GM21737 (cell line): ENCODE measurements around the gene BCL2L15.

Experiments used
- ATAC-seq: cut with Tn5 transposase; IDR thresholded peaks from one replicate; pipeline ENCODE4 v1.9.1; 2021; ENCODE audit warnings: mild to moderate bottlenecking, moderate library complexity; ENCODE audit not compliant: unreplicated experiment

Gene BCL2L15

DNA sequence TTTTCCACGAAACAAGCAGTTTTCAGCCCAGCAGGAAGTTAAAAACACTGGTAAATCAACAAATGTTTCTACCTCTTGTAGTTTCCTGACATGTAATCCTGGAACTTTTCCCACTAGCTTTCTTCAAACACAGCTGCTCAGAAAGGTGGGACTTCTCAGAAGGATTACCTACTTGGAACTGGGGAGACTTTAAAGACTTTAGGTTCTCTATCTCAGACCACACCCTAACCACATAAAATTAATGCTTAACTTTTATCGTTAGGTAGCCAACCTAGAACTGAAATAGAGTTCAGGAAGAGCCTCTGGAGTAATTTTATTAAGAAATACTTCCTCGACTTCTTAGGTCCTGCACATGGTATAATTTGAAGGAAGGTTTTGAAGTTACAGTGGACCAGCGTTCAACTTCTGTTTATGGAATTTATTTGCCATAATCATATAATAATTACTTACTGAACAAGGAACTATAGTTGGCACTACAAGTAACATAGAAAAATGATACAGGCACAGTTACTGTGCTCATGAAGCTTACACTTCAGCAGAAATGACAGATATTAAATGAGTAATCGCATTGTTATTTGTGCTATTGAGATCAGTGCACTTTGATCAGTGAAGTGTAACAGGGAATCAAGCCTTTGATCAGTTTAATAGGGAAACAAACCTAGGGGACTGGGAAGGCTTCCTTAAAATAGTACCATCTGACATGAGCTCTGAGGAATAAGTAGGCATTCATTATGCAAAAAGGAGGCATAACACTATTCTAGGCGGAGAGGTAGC, at the start of gene BCL2L15:
Gene BCL2L15 (minus strand): TSS at position 180 of the 774 bp plus-strand sequence. CDS start 206 bp downstream, outside the sequence.
- no peak for ATAC-seq

DNA sequence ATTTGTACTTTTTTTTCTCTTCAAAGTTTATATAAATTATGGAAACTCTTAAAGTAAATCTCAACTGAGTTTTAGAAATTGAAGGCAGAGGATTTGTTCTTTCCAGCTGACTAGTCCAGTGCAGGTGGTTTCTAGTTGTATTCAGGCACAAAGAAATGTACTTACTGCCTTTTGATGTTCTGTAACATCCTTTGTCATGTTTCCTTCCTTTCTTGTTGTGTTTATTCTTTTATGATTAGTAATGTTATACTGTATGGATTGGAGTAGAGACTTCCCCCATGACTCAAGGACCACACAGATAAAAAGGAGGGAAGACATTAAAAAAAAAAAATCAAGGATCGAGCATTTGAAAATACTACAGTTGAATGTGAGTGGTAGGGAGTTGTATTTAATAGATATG, 49.8 kb upstream of the BCL2L15 start:
- no peak for ATAC-seq

DNA sequence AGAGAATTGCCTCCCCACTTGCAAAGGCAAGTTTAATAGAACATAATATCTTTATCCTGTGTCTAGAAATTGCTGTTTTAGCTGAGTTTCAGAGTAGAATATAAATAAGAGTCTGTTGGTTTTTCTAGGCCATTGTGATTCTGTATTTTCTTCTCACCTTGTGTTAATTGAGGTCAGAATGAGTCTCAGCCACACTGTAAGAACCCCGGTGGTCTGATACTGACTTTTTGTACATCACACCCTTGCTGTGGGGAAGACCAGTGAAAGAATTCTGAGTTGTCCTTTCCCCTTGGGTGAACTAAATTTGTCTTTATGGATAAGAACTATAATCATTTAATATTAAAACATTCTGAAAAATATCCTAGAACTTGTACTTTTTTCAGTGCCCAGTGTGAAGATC, 48.6 kb upstream of the BCL2L15 start:
- no peak for ATAC-seq

DNA sequence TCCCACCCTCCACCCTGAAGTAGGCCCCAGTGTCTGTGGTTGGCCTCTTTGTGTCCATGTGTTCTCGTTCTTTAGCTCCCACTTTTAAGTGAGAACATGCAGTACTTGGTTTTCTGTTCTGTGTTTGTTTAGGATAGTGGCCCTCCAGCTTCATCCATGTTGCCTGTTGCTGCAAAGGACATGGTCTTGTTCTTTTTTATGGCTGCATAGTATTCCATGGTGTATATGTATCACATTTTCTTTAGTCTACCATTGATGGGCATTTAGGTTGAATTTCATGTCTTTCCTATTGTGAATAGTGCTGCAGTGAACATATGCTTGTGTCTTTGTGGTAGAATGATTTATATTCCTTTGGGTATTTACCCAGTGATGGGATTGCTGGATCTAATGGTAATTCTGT, 47.8 kb upstream of the BCL2L15 start:
- ATAC-seq, result no peak

DNA sequence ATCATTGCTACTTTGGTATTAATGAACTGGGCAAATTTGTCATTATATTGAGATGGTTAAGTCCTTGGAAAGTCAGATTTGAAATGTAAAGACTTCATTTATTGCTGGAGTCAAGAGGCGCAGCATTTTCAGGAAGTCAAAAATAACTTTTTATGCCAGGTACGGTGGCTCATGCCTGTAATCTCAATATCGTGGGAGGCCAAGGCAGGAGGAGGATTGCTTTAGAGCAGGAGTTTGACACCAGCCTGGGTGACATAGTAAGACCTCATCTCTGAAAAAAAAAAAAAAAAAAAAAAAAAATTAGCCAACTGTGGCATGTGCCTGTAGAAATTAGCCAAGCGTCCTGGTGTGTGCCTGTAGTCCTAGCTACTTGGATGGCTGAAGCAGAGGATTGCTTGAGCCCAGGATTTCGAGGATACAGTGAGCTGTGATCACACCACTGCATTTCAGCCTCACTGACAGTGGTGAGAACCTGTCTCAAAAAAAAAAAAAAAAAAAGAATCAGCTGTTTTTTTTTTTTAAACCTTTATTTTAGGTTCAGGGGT, 47.2 kb upstream of the BCL2L15 start:
- no peak for ATAC-seq

DNA sequence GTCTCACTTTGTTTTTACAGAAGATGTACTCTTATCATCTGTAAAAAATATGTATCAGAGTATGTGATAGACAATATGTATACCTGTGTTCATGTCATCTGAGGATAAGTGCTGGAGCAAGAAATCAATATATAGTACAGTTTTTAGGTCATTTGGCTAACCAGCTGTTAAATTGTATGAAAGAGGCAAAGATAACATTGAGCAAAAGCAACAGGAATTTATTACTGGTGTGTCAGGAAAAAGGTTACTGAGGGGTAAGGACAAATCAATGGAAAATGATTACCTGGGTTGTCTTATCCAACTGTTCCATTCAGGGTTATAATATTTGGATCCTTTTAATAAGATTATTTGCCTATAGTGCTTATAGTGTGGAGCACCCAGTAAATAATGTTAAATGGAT, 46.6 kb upstream of the BCL2L15 start:
- no peak for ATAC-seq

DNA sequence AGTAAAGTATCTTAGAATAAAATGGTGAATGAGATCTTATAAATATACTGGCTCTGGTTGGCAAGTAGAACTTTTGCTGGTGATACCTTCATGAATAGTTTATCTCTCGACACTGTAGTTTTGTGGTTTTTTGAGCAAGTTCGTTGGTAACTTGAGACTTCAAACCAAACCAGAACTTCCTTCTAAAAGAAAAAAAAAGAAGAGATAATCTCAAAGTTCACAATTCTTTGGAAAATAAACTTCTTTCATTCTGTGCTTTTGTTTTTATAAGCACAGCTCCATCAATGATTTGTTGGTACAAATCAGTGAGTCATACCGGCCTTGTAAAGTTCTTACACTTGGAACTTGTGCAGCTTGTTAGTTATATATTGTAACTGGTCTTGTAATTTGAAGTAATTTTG, 44.1 kb upstream of the BCL2L15 start:
- no peak for ATAC-seq

DNA sequence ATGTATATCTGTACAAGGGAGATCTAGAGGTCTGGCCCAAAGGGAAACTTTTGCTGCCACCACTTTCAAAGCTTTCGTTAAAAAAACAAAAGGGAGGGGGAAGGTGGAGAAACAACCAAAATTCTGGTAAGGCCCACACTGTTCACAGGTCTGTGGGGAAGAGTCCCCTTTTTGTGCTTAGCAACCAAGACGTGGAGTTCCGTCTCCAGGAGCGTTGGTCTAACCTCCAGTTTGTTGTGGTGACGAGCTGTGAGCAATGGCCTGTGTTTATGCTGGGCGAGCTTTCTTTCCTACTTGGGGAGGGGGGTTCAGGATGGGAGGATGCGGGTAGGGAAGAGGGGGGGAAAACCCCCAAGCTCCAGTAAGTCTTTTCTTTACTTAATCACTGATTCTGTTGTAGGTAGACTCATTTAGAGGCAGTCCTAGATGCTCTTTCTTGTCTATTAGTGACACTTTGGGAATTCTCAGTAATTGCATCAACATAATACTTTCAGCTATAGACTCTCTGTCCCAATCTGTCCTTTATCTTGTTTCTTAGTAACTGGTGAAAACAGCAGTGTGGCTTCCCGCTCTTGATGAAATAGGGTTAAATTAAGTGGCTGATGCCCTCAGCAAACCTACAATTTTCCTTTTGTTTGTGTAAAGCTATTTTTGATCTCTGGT, 43.2 kb upstream of the BCL2L15 start:
- ATAC-seq, result no peak

DNA sequence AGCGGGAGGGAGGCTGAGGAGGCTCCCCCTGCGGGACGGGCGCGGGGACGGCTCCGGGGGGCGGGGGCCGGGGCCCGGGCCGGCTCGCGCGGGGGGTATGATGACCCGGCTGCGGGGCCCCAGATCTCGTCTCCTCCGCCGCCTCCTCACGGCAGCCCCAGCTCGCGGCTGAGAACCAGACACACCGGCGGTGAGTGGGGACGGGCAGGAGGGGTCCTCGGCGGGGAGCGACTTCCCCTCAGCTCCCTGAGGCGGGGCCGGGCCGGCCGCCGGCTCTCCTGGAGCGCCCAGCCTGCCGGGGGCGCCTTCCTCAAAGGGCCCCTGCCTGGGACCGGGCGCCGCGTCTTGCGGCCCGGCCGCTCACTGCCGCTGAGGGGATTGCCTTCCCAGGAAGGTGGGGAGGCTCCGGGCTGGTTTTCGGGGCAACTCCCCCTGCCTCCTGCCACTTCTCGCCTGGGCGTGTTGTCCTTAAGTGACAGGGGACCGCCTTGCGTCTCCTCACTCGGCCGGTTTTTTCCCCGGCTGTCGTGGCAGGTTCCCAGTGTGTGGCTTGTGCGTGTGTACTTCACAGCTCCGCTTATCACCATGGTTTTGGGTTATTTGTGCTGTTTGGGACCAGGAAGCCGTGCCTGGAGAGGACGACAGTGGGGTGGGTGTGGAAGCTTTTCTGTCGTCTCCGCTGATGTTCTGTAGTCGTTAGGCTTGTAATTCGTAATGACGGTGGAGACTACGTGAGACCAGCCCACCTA, 42.5 kb upstream of the BCL2L15 start:
- ATAC-seq, result peak; percentile 34

DNA sequence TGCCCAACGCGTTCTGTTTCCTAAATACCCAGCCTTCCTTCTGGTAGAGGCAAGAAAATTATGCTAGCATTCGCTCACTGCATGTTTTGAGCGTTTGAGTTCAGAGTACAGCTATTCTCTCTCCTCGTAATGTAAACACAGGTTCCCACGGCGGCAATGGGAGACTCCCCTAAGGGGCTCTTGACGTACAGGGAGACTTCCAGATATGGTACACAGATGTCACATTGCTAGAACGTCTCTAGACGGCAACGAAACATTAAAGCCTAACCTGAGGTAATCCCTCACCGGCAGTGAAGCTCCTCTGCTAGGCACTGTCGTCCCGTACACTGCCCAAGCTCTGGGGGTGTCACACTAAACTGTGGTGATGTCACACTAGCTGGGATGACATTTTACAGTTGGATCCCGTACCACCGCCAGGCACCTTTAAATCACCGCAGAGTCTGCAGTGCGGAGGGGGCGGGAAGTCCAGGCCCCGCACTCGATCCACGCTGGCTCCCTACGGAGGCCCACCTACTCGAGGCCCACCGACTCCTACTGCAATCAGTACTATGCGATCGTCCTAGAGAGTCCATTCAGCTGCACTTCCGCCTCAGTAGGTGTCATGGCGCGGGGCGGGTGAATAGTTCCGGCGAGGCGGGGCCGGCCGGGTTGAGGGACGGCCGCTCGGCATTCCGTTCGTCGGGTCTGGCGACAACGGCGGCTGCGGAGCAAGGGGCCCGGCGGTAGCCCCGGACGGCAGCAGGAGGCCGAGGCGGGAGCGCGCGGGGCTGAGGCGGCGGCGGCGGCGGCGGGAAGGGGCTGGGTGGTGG, 41.8 kb upstream of the BCL2L15 start, which contains the start of gene HIPK1:
Gene HIPK1 (plus strand): TSS at position 384 of the 809 bp plus-strand sequence.
- ATAC-seq, result peak; percentile 66

DNA sequence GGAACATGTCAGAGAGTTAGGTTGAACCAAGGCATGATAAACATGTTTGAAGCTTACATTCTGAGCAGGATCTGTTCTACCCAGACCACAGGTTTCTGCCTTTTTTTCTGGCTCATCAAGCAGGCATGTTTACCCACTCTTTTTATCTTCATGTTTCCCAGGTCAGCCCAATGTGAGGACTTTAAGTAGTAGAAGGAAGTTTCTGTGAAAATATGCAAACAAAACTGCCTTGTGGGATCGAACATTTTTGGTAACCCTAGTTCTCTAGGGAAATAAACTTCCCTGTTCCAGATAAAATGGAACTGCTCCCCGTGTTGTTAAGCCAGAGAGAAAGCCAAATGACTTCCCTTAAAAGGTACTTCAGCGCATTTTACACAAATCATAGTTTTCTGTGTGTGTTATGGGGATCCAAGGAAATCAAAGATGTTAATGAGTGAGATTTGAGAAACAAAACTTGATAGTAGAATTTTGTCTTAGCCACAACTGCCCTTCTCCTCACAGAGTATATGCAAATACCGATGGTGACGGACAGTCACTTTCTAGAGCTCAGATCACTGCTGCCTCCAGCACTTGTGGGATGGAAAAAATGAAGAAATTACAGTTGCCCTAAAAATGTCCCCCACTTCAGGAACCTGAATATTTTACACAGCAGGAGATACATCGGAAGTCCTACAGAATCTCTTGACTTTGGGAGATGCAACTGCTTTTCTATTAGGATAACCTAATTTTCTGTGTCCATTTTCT, 41.0 kb upstream of the BCL2L15 start:
- ATAC-seq, result peak; percentile 22

DNA sequence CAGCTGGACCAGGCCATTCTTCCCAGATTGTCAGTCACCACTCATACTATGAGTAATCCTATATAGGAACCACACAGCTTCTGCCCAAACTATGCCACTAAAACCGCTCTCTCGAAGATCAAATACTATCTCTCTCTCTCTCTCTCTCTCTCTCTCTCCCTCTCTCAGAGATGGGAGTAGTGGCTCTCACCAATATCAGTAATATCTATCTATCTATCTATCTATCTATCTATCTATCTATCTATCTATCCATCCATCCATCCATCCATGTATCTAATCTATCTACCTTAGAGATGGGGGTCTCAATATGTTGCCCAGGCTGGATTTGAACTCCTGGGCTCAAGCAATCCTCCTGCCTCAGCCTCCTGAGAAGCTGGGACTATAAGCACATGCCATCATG, 37.1 kb upstream of the BCL2L15 start:
- ATAC-seq, result no peak

DNA sequence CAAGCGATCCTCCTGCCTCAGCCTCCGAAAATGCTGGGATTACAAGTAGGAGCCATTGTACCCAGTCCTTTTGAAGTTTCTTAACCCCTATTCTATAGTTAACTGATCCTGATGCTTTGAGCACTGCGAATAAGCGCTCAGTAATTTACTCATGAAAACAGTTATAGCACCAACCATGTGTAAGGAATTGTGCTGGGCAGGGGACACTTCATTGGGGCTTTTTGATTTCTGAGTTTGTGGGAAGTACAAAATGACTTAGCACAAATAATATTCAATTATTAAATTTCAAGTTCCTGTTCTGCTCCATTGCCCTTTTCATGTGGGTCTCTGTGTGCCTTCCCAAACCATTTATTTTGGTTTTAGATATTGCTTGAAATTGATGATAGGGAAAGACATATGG, 35.6 kb upstream of the BCL2L15 start:
- no peak for ATAC-seq

DNA sequence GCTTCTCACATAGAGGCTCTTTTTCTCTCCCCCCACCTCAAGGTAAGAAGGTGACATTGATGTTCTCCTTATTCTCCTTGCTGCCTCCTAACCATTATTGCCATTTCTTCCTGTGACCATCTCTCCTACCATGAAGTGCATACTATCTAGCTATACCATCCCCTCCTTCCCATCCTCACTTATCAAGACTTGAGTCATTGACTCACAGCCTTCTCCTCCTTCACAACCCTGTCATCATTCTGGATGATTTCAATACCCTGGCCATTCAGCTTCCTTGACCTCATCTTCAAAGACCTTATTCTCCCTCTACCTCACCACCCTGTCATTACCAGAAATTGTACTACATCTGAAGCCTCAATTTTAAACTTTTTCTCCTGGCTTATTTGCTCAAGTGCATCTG, 30.9 kb upstream of the BCL2L15 start:
- ATAC-seq, result no peak

DNA sequence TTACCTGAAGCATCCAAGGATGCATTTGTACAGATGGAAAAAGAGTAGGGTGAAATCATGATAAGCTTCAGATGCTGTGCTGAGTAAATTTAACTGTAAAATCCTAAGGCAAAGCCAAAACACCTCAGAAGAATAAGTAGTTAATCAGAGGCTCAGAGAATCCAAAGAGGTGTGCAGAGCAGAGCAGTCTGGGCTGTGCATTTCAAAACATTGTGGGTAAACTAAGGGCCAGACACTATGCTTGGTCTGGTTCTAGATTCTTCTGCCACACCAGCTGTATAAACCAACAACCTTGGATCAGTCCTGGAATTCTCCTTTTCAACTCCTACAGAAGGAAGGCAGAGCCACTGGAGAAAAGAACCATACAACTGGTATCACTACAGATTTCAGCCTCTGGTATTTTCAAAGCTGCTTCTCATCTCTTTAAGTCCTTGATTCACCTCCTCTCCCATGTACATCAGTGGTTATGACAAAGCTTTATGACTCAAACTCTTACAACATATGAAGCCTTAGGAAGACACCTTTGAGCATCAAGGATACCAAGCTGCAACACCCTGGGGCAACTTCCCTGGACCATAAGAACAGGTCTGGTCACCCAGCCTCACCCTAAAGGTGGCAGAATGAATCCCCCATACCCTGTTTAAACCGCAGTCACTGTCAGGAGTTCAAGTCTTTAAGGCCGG, 30.2 kb upstream of the BCL2L15 start:
- ATAC-seq, result no peak

DNA sequence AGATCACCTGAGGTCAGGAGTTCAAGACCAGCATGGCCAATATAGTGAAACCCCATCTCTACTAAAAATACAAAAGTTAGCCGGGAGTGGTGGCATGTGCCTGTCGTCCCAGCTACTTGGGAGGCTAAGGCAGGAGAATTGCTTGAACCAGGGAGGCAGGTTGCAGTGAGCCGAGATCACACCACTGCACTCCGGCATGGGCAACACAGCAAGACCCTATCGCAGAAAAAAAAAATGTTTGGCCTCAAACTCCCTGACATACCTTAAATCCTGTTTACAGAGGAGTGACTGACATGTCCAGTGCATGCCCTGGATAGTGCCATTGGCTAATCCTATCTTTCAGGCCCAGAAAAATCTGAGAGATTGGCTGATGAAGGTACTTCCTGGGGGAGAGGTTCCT, 29.6 kb upstream of the BCL2L15 start:
- ATAC-seq, result no peak

DNA sequence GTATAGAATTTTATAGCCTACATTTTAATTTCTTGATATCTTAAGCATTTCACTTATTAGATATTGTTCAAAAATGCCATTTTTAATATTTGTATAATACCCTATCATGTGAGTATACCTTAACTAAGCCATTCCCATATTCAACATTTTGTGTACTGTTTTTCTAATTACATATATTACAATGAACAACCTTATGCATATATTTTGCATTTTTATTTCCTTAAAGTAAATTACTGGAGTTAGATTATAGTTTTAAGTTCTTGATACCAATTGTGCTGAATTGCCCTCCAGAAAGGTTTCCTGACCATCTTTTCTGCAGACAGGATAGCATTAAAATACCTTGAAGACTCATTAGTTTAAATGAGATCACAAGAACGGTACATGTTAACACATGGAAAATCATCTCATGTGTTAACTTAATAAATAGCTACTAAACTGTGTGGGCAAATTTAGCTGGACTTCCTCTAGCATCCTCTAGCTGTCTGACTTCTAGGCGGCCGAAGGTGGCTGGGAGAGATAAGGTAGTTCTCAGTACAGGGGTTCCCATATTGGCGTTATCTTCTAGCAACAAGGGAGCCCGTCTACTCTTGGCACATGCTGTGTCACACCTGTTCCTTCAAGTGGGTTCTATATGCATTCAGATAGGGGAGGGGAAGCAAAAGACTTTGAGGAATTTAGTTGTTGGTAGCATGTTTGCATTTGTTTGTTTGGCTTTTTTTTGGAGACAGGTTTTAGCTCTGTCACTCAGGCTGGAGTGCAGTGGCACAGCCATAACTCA, 26.7 kb upstream of the BCL2L15 start:
- ATAC-seq, result no peak

DNA sequence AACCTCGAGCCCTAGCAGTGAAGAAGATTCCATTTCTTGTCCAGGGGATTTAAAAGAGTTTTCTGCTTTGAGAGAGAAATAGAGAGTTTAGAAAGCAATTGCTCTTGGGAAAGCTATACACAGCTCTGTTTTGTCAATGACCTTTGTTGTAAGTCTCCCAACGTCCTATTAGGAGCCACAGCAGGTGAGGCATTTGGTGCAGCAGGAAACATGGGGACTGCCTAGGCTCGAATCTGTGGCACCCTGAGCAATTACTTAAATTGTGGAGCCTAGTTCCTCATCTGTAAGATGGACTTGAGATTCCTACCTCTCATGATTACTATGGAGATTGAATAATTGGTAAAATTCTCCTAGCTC, 25.9 kb upstream of the BCL2L15 start:
- no peak for ATAC-seq
